ENCODE data around the gene DIABLO. TPM values are rescaled to one million over a fixed set of nuclear protein-coding genes. Genes with fewer than 3 reads are reported as not detected.

DIABLO gene
- total RNA-seq, 1 experiment from 2014 or later = 74.6 TPM

GRCh38 chr12:122232691-122233090 is 6.8 kb upstream of the DIABLO start:
- Histone ChIP-seq H3K14ac (ENCODE audit: insufficient read depth, low read length) (no peak overlapping the region), H4K91ac (ENCODE audit: insufficient read length, low read depth, low read length) (no peak overlapping the region), H2AFZ (ENCODE audit: low read length) (no peak overlapping the region), H3K18ac (ENCODE audit: insufficient read length, low read depth, low read length) (no peak overlapping the region), H2AK5ac (ENCODE audit: insufficient read length, low read length) (no peak overlapping the region), H2BK20ac (ENCODE audit: low read depth, low read length, poor library complexity, severe bottlenecking) (no peak overlapping the region), H3K79me2 (ENCODE audit: insufficient read depth, low read length) (no peaks in the 10 kb centered on the region), H3K4me1 (ENCODE audit: insufficient read depth, low read length) (no peaks in the 10 kb centered on the region), H3K4me2 (ENCODE audit: insufficient read depth, insufficient read length, low read length) (no peak overlapping the region), H3K27me3 (ENCODE audit: insufficient read depth, low read length) (no peaks in the 10 kb centered on the region), H3K9ac (ENCODE audit: extremely low read depth, insufficient read length, low read length) (no peak overlapping the region), H2BK120ac (ENCODE audit: low read depth, low read length, poor library complexity, severe bottlenecking) (no peak overlapping the region), H3K23ac (ENCODE audit: insufficient read length, low read depth, low read length) (no peak overlapping the region), H4K8ac (replicated peaks; ENCODE audit: insufficient read length, low read depth, low read length) (no peak overlapping the region), H3K9me3 (ENCODE audit: control insufficient read depth, low read depth, low read length) (no peaks in the 10 kb centered on the region), H3K4ac (ENCODE audit: low read depth, low read length) (no peak overlapping the region), H3K56ac (ENCODE audit: insufficient read length, low read depth, low read length) (no peak overlapping the region), H3K23me2 (ENCODE audit: insufficient read length, low read depth, low read length, poor library complexity, severe bottlenecking) (no peaks in the 10 kb centered on the region), H4K20me1 (ENCODE audit: control insufficient read depth, insufficient read depth, insufficient read length) (no peaks in the 10 kb centered on the region), H3K27ac (ENCODE audit: insufficient read length, low read depth, low read length) (no peak overlapping the region), H4K5ac (ENCODE audit: insufficient read length, low read depth, low read length) (no peak overlapping the region), H3T11ph (ENCODE audit: low read length) (no peak overlapping the region), H2BK12ac (ENCODE audit: insufficient read length, low read depth, low read length) (no peak overlapping the region), H2BK15ac (ENCODE audit: low read depth, low read length) (no peak overlapping the region), H3K79me1 (ENCODE audit: insufficient read depth, low read depth, low read length, poor library complexity, severe bottlenecking) (no peaks in the 10 kb centered on the region), H2BK5ac (ENCODE audit: insufficient read length, low read length) (no peak overlapping the region)
- H3K27ac Mint-ChIP-seq = no peak overlapping the region
- no CpG with 5 or more reads among the region's 10 CpGs for WGBS (ENCODE audit: extremely low coverage, insufficient read length, low lambda C conversion rate)
- no peaks in the 10 kb centered on the region for H3K4me1 Mint-ChIP-seq
- H3K36me3 Mint-ChIP-seq (ENCODE audit: insufficient read depth in 1 of 3, low read depth in 3 of 3) = peaks cover 6 to 41% (median 22%) of the 10 kb centered on the region in 3 experiments
- no peak overlapping the region for H3K4me3 Mint-ChIP-seq
- no peak for TF ChIP-seq CTCF (conservative IDR thresholded peaks at IDR 0.05)
- no peak for DNase-seq
- no peaks in the 10 kb centered on the region; the same call in 1 of the 2 replicates for H3K27me3 Mint-ChIP-seq (ENCODE audit: low read depth)
- no peaks in the 10 kb centered on the region; a peak in 1 of 5 replicates for H3K9me3 Mint-ChIP-seq
